GM12892 (cell line): ENCODE data around the gene HDAC4. TPM values are rescaled to one million over a fixed set of nuclear protein-coding genes. Genes with fewer than 3 reads are reported as not detected.
"Not testable (repeated sequence)": the region's sequence is repeated elsewhere in the genome, so short reads cannot be mapped to it uniquely, and the experiment has no call there.

Source experiments
- DNase-seq: peaks from one replicate; pipeline ENCODE4 v3.0.0; 2011; ENCODE audit not compliant: insufficient read length
- FAIRE-seq: peaks from 2 replicates; lab custom pipeline; 2011; peaks lifted over from hg19 to GRCh38; lab: Jason Lieb, UNC
- POLR2A ChIP-seq: IDR thresholded peaks from 2 replicates; pipeline ENCODE4 v1.6.1; 2011; ENCODE audit warnings: low read depth, low read length, control low read depth
- POLR2AphosphoS5 ChIP-seq: IDR thresholded peaks from 2 replicates; pipeline ENCODE4 v1.6.1; 2011; ENCODE audit warnings: low read depth, low read length, control low read depth
- TAF1 ChIP-seq: IDR thresholded peaks from 2 replicates; pipeline ENCODE4 v1.6.1; 2011; ENCODE audit warnings: low read depth, mild to moderate bottlenecking, control low read depth, low read length, borderline replicate concordance
- polyA plus RNA-seq: library from polyadenylated mRNA; unstranded; fragments of >200 nt; gene quantifications from one replicate; pipeline ENCODE4 v1.2.1, GENCODE V29; 2012; ENCODE audit warnings: missing spikeins, inconsistent platforms; ENCODE audit not compliant: missing spikeins

Gene HDAC4
- polyA plus RNA-seq, result 4.6 TPM

- no peak for FAIRE-seq
- TF ChIP-seq POLR2A (no peak), TAF1 (no peak), POLR2AphosphoS5 (no peak)
- no peak for DNase-seq
Measured at GRCh38 chr2:239400596-239401066, at the start of gene HDAC4. HDAC4 (minus strand) TSS chr2:239401020; CDS start chr2:239352699, 48,321 bp downstream.

GRCh38 chr2:239449468-239449867 is 48.6 kb upstream of the HDAC4 start:
- DNase-seq, FAIRE-seq: not testable (repeated sequence)

GRCh38 chr2:239445771-239446524 is 45.1 kb upstream of the HDAC4 start:
- TF ChIP-seq TAF1 (no peak), POLR2AphosphoS5 (no peak), POLR2A (no peak)
- FAIRE-seq, result no peak
- DNase-seq, result no peak

- DNase-seq, result no peak
- TF ChIP-seq POLR2A, result no peak
- no peak for TF ChIP-seq POLR2AphosphoS5
- no peak for TF ChIP-seq TAF1
- FAIRE-seq, result no peak
Measured at GRCh38 chr2:239444626-239445577, 44.1 kb upstream of the HDAC4 start.

GRCh38 chr2:239443666-239444567 is 43.1 kb upstream of the HDAC4 start:
- no peak for TF ChIP-seq POLR2AphosphoS5
- no peak for TF ChIP-seq POLR2A
- no peak for TF ChIP-seq TAF1
- no peak for FAIRE-seq

GRCh38 chr2:239443102-239443620 is 42.3 kb upstream of the HDAC4 start:
- FAIRE-seq (no peak), DNase-seq (no peak)
- TF ChIP-seq POLR2A, result no peak
- no peak for TF ChIP-seq TAF1
- TF ChIP-seq POLR2AphosphoS5, result no peak

More at GRCh38 chr2:239443666-239444567, 43.1 kb upstream of the HDAC4 start:
- DNase-seq, result no peak

- FAIRE-seq, result no peak
- TF ChIP-seq TAF1, result no peak
- no peak for TF ChIP-seq POLR2A
- no peak for TF ChIP-seq POLR2AphosphoS5
- no peak for DNase-seq
Measured at GRCh38 chr2:239442192-239442591, 41.4 kb upstream of the HDAC4 start.

- TF ChIP-seq TAF1 (no peak), POLR2AphosphoS5 (no peak), POLR2A (no peak)
- no peak for DNase-seq
- FAIRE-seq, result no peak
Measured at GRCh38 chr2:239441261-239442078, 40.6 kb upstream of the HDAC4 start.

GRCh38 chr2:239440511-239440959 is 39.7 kb upstream of the HDAC4 start:
- FAIRE-seq (no peak), DNase-seq (no peak)
- TF ChIP-seq POLR2AphosphoS5 (no peak), POLR2A (no peak), TAF1 (no peak)

- no peak for DNase-seq
- no peak for FAIRE-seq
- TF ChIP-seq TAF1, result no peak
- no peak for TF ChIP-seq POLR2AphosphoS5
- TF ChIP-seq POLR2A, result no peak
Measured at GRCh38 chr2:239439754-239440315, 39.0 kb upstream of the HDAC4 start.
